ENCODE measurements around the gene CDH24. TPM values are rescaled to one million over a fixed set of nuclear protein-coding genes. Genes with fewer than 3 reads are reported as not detected.

CDH24 gene
- total RNA-seq, 1 experiment from 2014 or later: 9.1 TPM

DNA sequence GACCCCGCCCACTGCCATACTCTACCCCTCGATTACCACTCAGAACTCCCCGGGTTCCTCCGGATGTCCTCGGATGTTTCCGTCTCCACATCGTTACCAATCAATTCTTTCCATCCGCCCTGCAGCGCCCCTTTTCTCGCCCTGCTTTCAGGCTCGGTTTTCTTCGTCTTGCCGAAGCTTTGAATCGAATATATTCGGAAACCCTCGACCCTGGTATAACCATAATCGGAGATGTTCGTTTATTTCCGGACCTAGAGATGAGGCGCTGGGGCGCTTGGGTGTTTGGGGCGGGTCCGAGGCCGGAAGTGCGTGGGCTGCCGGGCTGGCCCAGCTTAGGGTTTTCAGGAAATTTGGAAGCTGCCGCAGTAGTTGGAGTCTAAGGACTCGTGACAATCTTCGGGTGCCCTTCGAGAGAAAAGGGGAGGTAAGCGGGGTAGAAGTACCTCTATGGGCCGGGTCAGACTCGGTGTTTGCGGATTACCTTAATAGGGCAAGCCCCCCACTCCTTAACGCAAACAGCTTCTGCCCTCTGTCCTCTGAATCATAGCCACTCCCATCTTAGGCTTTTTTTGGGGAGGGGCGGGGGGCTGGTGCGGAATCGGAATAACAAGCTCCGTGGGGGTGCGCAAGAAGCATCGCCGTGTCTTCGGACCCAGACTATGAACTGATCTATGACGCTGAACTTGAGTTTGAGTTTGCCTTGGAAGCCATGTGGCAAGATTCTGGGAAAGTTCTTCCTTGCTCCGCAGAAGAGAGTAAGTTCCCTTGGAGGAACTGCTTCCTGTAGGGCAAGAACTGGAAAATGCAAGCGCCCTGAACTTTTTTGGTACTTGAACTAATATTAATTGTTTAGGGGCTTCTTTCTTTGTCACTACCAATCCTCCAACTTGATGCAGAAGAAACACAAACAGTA lies 38.1 kb upstream of the CDH24 start, which contains the start of gene C14orf119:
TSS of gene C14orf119 (plus strand) at position 310 of the 913 bp plus-strand sequence. CDS start 2,154 bp downstream, outside the sequence.
- Histone ChIP-seq H3K36me3 (peaks cover 63% of the 10 kb centered on the region), H3K27me3 (replicated peaks) (no peaks in the 10 kb centered on the region), H3K9me3 (replicated peaks) (no peaks in the 10 kb centered on the region), H3K4me3 (peak within 1 kb of the TSS; percentile 82), H3K4me1 (replicated peaks) (0 out of 2 replicates have a peak, but pooled peaks cover 4% of the 10 kb centered on the region), H3K27ac (peak within 1 kb of the TSS; percentile 84)
- peak; percentile 98 for DNase-seq (ENCODE audit: low read depth in 1 of 2, low spot score in 2 of 2)

DNA sequence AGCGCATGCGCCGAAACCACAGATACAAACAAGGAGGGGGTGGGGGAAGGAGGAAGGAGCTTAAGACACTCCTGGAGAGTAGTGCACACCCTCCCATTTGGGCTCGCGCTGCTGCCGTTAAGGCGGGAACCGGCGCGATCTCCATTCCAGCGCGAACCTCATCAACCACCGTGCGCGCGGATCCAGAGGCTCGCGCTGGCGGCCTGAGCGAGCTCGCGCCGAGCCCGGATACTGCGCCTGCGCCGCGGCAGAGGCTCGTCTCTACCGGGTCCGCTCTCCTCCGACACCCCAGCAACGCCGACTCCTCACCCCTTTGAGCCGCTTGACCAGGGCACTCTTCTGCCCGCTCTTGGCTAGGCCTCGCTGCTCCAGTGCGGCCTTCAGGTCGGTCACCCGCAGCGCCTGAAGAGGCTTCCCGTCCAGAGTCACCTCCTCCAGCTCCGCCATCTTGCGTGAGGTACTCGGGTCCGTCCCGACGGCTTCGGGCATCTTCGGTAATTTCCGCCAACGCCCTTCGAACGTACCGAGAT lies 37.4 kb upstream of the CDH24 start, which contains the start of gene ACIN1:
TSS of gene ACIN1 (minus strand) at position 471 of the 530 bp plus-strand sequence. CDS start at position 447, 24 bp downstream.
- H3K27me3 ChIP-seq (replicated peaks): no peaks in the 10 kb centered on the region
- peak within 1 kb of the TSS; percentile 82 for H3K4me3 ChIP-seq
- peak within 1 kb of the TSS; percentile 84 for H3K27ac ChIP-seq
- peaks cover 71% of the 10 kb centered on the region for H3K36me3 ChIP-seq
- DNase-seq (ENCODE audit: low read depth in 1 of 2, low spot score in 2 of 2): peak; percentile 78 to 96
- 0 out of 2 replicates have a peak, but pooled peaks cover 4% of the 10 kb centered on the region for H3K4me1 ChIP-seq (replicated peaks)
- no peaks in the 10 kb centered on the region for H3K9me3 ChIP-seq (replicated peaks)

DNA sequence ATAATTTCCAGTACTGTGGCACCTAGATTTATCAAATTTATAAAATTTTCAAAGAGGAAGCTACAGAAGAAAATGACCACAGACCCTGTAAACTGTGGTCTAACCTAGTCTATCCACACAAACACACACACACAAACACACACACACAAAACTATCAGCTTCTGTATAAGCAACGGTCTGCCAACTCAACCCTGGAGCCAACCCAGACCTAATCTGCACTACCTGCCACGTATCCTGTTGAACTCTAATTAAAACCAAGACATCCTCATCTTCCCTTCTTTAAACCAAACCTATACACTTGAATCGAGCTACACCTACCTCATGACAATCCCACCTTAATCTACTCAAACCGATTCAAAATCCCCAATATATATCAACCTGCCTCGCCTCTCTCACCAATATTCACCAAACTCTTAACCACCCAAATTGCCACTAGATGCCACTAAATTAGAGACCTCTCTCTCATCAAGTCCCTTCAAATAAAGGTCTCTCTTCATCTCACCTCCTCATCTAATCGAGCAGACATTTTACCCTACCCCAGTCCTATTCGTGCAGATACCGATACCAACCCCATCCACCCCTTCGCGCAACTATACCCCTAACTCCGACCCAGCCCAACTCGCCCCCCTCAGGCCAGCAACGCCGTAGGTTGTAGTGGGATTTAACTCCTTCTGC lies 36.8 kb upstream of the CDH24 start:
- Histone ChIP-seq H3K36me3 (peaks cover 73% of the 10 kb centered on the region), H3K4me3 (peak overlapping the region; percentile 82), H3K27ac (no peak overlapping the region), H3K4me1 (replicated peaks) (0 out of 2 replicates have a peak, but pooled peaks cover 4% of the 10 kb centered on the region), H3K27me3 (replicated peaks) (no peaks in the 10 kb centered on the region), H3K9me3 (replicated peaks) (no peaks in the 10 kb centered on the region)
- DNase-seq (ENCODE audit: low read depth in 1 of 2, low spot score in 2 of 2): no peak

DNA sequence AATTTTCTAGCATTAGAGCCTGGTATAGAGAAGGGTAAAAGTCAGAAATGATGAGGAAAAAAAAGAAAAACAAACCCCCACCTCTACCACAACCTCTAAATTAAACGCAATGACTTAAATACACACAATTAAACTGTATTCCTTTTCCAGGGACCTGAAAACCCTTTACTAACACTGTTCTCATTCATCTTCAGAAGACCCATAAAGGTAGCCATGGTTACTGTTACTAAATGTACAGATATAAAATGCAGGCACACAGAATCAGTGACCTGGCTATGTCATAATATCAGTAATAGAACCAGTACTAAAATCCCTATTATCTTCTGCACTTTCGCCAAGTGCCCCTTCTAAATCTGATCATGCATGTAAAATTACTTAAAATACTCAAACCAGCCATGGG lies 36.2 kb upstream of the CDH24 start:
- Histone ChIP-seq H3K4me3 (no peak overlapping the region), H3K36me3 (peaks cover 73% of the 10 kb centered on the region), H3K4me1 (replicated peaks) (0 out of 2 replicates have a peak, but pooled peaks cover 4% of the 10 kb centered on the region), H3K9me3 (replicated peaks) (no peaks in the 10 kb centered on the region), H3K27me3 (replicated peaks) (no peaks in the 10 kb centered on the region), H3K27ac (no peak overlapping the region)
- no peak for DNase-seq (ENCODE audit: low read depth in 1 of 2, low spot score in 2 of 2)

DNA sequence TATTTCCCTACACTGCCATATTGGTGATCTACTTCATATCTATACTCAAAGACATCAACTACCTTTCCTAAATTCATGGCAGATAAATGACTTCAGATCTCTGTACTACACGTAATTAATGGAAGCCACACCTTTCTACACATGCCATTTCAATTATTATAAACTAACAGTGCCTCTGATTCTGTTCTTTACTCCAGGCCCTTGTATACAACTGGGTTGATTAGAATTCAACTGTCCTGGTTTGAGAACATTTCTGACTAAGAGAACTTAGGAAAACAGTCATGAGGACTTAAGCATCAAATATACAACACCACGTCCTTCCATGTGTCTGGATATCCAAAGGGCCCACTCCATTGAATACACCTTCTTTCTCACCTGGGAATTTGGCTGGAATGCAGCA lies 35.8 kb upstream of the CDH24 start:
- no peak for DNase-seq (ENCODE audit: low read depth in 1 of 2, low spot score in 2 of 2)
- Histone ChIP-seq H3K27ac (no peak overlapping the region), H3K4me1 (replicated peaks) (0 out of 2 replicates have a peak, but pooled peaks cover 4% of the 10 kb centered on the region), H3K9me3 (replicated peaks) (no peaks in the 10 kb centered on the region), H3K36me3 (peaks cover 73% of the 10 kb centered on the region), H3K4me3 (no peak overlapping the region), H3K27me3 (replicated peaks) (no peaks in the 10 kb centered on the region)

DNA sequence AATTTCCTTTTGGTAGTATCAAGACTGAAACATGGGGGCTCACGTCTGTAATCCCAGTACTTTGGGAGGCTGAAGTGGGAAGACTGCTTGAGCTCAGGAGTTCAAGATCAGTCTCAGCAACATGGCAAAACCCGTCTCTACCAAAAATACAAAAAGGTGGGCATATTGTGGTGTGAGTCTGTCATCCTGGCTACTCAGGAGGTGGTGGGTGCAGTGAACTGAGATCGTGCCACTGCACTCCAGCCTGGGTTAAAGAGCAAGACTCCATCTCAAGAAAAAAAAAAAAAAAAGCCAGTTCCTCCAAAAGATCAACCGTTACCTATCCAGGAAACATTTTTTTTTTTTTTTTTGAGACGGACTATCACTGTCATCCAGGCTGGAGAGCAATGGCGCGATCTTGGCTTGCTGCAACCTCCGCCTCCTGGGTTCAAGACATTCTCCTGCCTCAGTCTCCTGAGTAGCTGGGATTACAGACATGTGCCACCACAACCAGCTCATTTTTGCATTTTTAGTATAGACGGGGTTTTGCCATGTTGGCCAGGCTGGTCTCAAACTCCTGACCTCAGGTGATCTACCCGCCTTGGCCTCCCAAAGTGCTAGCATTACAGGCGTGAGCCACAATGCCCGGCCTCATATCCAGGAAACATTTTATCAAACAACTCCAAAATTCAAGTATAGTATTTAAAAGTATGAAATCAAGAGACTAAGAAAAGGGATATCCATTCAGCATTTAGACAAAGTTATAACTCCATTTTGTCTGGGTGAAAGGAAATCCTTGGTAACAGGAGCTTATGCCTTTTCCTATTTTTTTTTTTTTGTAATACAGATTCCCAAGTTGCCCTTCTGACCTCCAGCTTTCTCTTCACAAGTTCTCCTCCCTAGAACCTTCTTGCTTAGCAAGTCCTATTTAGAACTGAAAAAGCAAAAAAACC lies 34.2 kb upstream of the CDH24 start:
- Histone ChIP-seq H3K4me1 (replicated peaks) (0 out of 2 replicates have a peak, but pooled peaks cover under 1% of the 10 kb centered on the region), H3K9me3 (replicated peaks) (no peaks in the 10 kb centered on the region), H3K36me3 (peaks cover 73% of the 10 kb centered on the region), H3K4me3 (no peak overlapping the region), H3K27me3 (replicated peaks) (no peaks in the 10 kb centered on the region), H3K27ac (no peak overlapping the region)
- DNase-seq (ENCODE audit: low read depth in 1 of 2, low spot score in 2 of 2): no peak

DNA sequence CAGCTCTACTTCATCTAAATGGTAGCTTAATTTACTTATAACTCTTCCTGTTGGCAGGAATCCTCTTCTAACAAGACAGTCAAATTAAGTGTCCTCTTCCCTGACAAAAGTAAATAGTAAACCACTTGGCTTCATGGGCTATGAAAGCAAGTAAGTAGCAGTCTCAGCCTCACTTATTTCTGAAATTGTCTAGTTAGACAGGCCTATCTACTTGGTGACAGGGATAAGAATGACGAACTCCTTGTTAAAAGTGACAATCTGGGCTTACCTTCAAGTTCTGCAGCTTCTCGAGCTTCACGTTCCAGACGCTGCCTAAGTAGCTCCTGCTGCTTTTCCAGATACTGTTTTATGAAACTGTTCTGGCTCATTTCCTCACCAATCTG lies 32.9 kb upstream of the CDH24 start:
- no peaks in the 10 kb centered on the region for H3K9me3 ChIP-seq (replicated peaks)
- H3K36me3 ChIP-seq: peaks cover 83% of the 10 kb centered on the region
- H3K4me1 ChIP-seq (replicated peaks): no peaks in the 10 kb centered on the region
- H3K27ac ChIP-seq: no peak overlapping the region
- H3K27me3 ChIP-seq (replicated peaks): no peaks in the 10 kb centered on the region
- H3K4me3 ChIP-seq: no peak overlapping the region
- no peak for DNase-seq (ENCODE audit: low read depth in 1 of 2, low spot score in 2 of 2)

DNA sequence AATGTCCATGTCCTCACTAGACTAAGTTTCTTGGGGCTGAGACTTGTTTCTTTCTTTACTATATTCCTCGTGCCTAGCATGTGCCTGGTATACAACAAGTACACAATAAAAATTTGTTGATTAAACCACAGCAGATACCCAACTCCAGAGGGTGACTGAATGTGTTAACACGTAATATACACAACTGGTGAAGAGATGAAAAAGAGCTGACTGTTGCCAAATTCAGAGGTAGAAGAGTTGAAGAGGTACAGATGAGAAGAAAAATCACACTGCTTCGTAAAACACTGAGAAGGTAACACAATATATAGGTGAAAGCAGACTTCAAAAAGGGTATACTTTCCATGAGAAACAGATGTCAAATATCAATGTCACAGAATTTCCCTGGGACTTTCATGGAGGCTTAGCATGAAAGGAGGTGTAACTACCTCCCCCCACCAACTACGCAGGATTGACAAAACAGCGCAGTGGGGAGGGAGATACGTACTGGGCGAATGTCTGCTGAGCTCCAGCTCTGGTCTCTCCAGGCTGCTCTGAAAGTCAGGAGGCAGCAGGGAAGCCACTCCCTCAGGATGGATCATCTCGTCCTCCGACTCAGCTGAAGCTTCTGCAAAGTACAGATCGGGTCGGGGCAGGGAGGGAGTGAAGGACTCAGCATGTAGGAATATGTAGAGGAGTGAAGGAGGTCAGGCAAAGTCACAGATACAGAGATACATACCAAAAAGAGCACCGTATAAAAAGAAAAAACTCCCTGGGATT lies 32.4 kb upstream of the CDH24 start:
- Histone ChIP-seq H3K4me3 (no peak overlapping the region), H3K36me3 (peaks cover 83% of the 10 kb centered on the region)

DNA sequence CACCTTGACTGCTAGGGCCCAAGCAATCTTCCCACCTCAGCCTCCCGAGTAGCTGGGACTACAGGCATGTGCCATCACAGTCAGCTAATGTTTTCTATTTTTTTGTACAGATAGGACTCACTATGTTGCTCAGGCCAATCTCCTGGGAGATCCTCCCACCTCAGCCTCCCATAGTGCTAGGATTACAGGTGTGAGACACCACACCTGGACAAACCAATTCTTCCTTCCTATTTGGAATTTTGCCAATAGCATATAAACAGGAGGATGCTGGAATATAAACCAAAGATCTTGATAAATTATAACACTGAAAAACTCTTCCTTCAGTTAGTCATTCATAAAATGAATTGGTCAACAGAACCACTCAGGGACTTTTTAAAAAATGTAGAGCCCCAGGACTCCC lies 29.2 kb upstream of the CDH24 start:
- DNase-seq (ENCODE audit: low read depth in 1 of 2, low spot score in 2 of 2): no peak
- H3K4me3 ChIP-seq: no peak overlapping the region
- no peaks in the 10 kb centered on the region for H3K9me3 ChIP-seq (replicated peaks)
- H3K36me3 ChIP-seq: peaks cover 80% of the 10 kb centered on the region
- H3K27ac ChIP-seq: no peak overlapping the region
- H3K27me3 ChIP-seq (replicated peaks): no peaks in the 10 kb centered on the region
- no peaks in the 10 kb centered on the region for H3K4me1 ChIP-seq (replicated peaks)

More for the DNA sequence above, 32.4 kb upstream of the CDH24 start:
- Histone ChIP-seq H3K9me3 (replicated peaks) (no peaks in the 10 kb centered on the region), H3K27ac (no peak overlapping the region), H3K27me3 (replicated peaks) (no peaks in the 10 kb centered on the region), H3K4me1 (replicated peaks) (no peaks in the 10 kb centered on the region)
- DNase-seq (ENCODE audit: low read depth in 1 of 2, low spot score in 2 of 2): no peak

DNA sequence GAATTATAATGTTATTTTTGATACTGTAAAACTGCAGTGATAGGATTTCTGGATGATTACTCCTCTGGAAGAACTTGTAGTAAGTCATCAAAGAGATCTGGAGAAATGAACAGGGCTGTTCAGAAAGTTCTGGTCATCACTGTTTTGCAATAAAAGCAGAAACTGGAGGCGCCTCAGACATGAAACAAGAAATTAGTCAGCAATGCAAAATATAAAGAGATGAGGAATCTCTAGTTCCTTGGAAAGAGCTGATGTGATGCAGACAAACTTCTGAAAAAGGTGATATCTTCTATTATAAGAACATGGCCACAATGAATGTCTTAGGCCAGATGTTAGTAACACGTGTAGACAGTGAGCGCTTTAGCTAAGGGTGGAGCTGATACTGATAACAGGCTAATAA lies 28.1 kb upstream of the CDH24 start:
- Histone ChIP-seq H3K9me3 (replicated peaks) (no peaks in the 10 kb centered on the region), H3K27me3 (replicated peaks) (no peaks in the 10 kb centered on the region), H3K4me3 (no peak overlapping the region), H3K4me1 (replicated peaks) (no peaks in the 10 kb centered on the region), H3K27ac (no peak overlapping the region), H3K36me3 (peaks cover 85% of the 10 kb centered on the region)
- no peak for DNase-seq (ENCODE audit: low read depth in 1 of 2, low spot score in 2 of 2)

DNA sequence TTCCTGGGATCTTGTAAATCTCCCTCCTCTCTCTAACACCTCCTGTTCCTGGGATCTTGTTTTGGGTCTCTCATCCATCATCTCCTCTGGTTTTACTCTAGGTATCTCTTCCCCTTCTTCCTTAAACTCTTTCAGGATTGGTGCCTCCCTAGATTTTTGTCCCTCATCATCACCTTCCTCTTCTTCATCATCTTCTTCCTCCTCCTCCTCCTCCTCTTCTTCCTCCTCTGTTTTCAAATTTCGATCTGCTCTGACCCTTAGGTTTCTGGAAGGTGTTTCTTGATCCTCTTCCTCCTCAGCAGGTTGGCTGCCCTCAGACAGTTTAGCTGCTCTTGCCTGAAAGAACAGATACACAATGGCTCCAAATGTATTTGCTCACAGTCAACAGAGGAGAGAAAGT lies 23.2 kb upstream of the CDH24 start:
- H3K9me3 ChIP-seq (replicated peaks): no peaks in the 10 kb centered on the region
- H3K4me3 ChIP-seq: no peak overlapping the region
- H3K36me3 ChIP-seq: peaks cover 85% of the 10 kb centered on the region
- no peak for DNase-seq (ENCODE audit: low read depth in 1 of 2, low spot score in 2 of 2)
- no peak overlapping the region for H3K27ac ChIP-seq
- no peaks in the 10 kb centered on the region for H3K27me3 ChIP-seq (replicated peaks)
- peaks cover 22% of the 10 kb centered on the region for H3K4me1 ChIP-seq (replicated peaks)

DNA sequence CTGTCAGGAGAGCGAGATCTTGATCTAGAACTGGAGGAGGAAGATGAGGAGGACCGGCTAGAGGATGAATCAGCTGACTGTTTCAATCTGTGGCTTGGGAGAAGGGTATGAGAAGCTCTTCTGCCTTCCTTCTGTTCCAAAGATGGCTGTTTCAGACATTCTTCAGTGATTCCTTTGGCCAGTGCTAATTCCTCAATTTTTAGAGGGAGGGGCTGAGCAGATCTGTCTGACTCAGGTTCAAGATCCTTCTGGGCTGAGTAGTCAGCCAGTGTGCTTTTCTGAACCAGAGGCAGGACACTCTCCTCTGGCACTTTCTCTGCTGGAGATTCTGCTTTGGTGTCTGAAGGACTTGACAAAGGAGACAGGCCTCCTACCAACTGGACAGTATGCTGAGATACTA lies 22.4 kb upstream of the CDH24 start:
- Histone ChIP-seq H3K4me1 (replicated peaks) (peaks cover 22% of the 10 kb centered on the region), H3K27me3 (replicated peaks) (no peaks in the 10 kb centered on the region), H3K9me3 (replicated peaks) (no peaks in the 10 kb centered on the region), H3K4me3 (no peak overlapping the region), H3K36me3 (peaks cover 87% of the 10 kb centered on the region), H3K27ac (no peak overlapping the region)
- no peak for DNase-seq (ENCODE audit: low read depth in 1 of 2, low spot score in 2 of 2)

Data from SJSA1 (cell line).